HEK293 (cell line): Measurements from ENCODE around the gene CTCF.

Experiments
- OVOL3 ChIP-seq: fragments of 450-650 bp; formaldehyde crosslinking; IDR thresholded peaks from 2 replicates; pipeline ENCODE4 v1.5.1; 2016; ENCODE audit warnings: missing biosample characterization, missing genetic modification characterization
- RBAK ChIP-seq: fragments of 450-650 bp; formaldehyde crosslinking; IDR thresholded peaks from 2 replicates; pipeline ENCODE4 v1.5.1; 2016; ENCODE audit warnings: missing biosample characterization, missing genetic modification characterization
- SP2 ChIP-seq: fragments of 450-650 bp; formaldehyde crosslinking; IDR thresholded peaks from 2 replicates; pipeline ENCODE4 v1.5.1; 2016; ENCODE audit warnings: missing biosample characterization, missing genetic modification characterization
- ZNF660 ChIP-seq: fragments of 450-650 bp; IDR thresholded peaks from 2 replicates; pipeline ENCODE4 v1.5.1; 2018; ENCODE audit warnings: missing biosample characterization, mild to moderate bottlenecking, missing genetic modification characterization
- ZNF830 ChIP-seq: fragments of 450-650 bp; IDR thresholded peaks from 2 replicates; pipeline ENCODE4 v1.5.0; 2018; ENCODE audit warnings: missing biosample characterization, missing genetic modification characterization, low read depth, mild to moderate bottlenecking, moderate library complexity
- TF ChIP-seq, protein P1 (sequence below): fragments of 450-650 bp; formaldehyde crosslinking; IDR thresholded peaks from 2 replicates; pipeline ENCODE4 v1.5.1; 2016; ENCODE audit warnings: missing biosample characterization, missing genetic modification characterization, borderline replicate concordance
- TF ChIP-seq, protein P2 (sequence below): fragments of 450-650 bp; formaldehyde crosslinking; IDR thresholded peaks from 2 replicates; pipeline ENCODE4 v1.5.1; 2016; ENCODE audit warnings: missing biosample characterization, missing genetic modification characterization
- TF ChIP-seq, protein P3 (sequence below): fragments of 450-650 bp; formaldehyde crosslinking; IDR thresholded peaks from 2 replicates; pipeline ENCODE4 v1.5.1; 2016; ENCODE audit warnings: missing biosample characterization, missing genetic modification characterization
- TF ChIP-seq, protein P4 (sequence below): fragments of 450-650 bp; formaldehyde crosslinking; IDR thresholded peaks from 2 replicates; pipeline ENCODE4 v1.5.1; 2016; ENCODE audit warnings: missing biosample characterization, missing genetic modification characterization

GRCh38 chr16:67561824-67562525 lies 351 bp upstream of the CTCF start:
- TF ChIP-seq, protein P1, sequence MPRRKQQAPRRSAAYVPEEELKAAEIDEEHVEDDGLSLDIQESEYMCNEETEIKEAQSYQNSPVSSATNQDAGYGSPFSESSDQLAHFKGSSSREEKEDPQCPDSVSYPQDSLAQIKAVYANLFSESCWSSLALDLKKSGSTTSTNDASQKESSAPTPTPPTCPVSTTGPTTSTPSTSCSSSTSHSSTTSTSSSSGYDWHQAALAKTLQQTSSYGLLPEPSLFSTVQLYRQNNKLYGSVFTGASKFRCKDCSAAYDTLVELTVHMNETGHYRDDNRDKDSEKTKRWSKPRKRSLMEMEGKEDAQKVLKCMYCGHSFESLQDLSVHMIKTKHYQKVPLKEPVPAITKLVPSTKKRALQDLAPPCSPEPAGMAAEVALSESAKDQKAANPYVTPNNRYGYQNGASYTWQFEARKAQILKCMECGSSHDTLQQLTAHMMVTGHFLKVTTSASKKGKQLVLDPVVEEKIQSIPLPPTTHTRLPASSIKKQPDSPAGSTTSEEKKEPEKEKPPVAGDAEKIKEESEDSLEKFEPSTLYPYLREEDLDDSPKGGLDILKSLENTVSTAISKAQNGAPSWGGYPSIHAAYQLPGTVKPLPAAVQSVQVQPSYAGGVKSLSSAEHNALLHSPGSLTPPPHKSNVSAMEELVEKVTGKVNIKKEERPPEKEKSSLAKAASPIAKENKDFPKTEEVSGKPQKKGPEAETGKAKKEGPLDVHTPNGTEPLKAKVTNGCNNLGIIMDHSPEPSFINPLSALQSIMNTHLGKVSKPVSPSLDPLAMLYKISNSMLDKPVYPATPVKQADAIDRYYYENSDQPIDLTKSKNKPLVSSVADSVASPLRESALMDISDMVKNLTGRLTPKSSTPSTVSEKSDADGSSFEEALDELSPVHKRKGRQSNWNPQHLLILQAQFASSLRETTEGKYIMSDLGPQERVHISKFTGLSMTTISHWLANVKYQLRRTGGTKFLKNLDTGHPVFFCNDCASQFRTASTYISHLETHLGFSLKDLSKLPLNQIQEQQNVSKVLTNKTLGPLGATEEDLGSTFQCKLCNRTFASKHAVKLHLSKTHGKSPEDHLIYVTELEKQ (tag by site-specific recombination), result no peak
- TF ChIP-seq, protein P2, sequence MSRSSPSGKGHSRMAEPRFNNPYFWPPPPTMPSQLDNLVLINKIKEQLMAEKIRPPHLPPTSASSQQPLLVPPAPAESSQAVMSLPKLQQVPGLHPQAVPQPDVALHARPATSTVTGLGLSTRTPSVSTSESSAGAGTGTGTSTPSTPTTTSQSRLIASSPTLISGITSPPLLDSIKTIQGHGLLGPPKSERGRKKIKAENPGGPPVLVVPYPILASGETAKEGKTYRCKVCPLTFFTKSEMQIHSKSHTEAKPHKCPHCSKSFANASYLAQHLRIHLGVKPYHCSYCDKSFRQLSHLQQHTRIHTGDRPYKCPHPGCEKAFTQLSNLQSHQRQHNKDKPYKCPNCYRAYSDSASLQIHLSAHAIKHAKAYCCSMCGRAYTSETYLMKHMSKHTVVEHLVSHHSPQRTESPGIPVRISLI (tag by site-specific recombination), result no peak
- TF ChIP-seq OVOL3 (tag by site-specific recombination), result no peak
- TF ChIP-seq, protein P3, sequence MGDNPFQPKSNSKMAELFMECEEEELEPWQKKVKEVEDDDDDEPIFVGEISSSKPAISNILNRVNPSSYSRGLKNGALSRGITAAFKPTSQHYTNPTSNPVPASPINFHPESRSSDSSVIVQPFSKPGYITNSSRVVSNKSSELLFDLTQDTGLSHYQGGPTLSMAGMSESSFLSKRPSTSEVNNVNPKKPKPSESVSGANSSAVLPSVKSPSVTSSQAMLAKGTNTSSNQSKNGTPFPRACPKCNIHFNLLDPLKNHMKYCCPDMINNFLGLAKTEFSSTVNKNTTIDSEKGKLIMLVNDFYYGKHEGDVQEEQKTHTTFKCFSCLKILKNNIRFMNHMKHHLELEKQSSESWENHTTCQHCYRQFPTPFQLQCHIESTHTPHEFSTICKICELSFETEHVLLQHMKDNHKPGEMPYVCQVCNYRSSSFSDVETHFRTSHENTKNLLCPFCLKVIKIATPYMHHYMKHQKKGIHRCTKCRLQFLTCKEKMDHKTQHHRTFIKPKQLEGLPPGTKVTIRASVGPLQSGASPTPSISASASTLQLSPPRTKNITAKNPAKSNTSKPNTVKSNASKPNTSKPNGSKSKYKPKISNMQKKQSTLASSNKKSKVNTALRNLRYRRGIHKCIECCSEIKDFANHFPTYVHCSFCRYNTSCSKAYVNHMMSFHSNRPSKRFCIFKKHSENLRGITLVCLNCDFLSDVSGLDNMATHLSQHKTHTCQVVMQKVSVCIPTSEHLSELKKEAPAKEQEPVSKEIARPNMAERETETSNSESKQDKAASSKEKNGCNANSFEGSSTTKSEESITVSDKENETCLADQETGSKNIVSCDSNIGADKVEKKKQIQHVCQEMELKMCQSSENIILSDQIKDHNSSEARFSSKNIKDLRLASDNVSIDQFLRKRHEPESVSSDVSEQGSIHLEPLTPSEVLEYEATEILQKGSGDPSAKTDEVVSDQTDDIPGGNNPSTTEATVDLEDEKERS (tag by site-specific recombination), result no peak
- peak; percentile 86 for TF ChIP-seq SP2
- TF ChIP-seq, protein P4, sequence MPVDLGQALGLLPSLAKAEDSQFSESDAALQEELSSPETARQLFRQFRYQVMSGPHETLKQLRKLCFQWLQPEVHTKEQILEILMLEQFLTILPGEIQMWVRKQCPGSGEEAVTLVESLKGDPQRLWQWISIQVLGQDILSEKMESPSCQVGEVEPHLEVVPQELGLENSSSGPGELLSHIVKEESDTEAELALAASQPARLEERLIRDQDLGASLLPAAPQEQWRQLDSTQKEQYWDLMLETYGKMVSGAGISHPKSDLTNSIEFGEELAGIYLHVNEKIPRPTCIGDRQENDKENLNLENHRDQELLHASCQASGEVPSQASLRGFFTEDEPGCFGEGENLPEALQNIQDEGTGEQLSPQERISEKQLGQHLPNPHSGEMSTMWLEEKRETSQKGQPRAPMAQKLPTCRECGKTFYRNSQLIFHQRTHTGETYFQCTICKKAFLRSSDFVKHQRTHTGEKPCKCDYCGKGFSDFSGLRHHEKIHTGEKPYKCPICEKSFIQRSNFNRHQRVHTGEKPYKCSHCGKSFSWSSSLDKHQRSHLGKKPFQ (tag by site-specific recombination), result no peak
- no peak for TF ChIP-seq RBAK (tag by site-specific recombination)
- TF ChIP-seq ZNF830 (tag by site-specific recombination), result no peak
- TF ChIP-seq ZNF660 (tag by site-specific recombination), result peak; percentile 84
